Stomach (tissue), 4 donors: ENCODE data around the gene VWA7.

ENCODE experiments used
- CTCF ChIP-seq, 7 experiments: fragments of 450-650 bp in 4 of 7; fragments of 200-600 bp in 3 of 7; sonication (generic) in 3 of 7; IDR thresholded peaks; one replicate each; pipeline ENCODE4 v1.5.1; 2016 to 2019; ENCODE audit warnings: antibody characterized with exemption in 7 of 7, control low read depth in 2 of 7, mild to moderate bottlenecking in 1 of 7
- EP300 ChIP-seq: sonication (generic); formaldehyde crosslinking; IDR thresholded peaks from one replicate; pipeline ENCODE4 v1.6.1; 2017; ENCODE audit warnings: antibody characterized with exemption
- POLR2A ChIP-seq, 4 donors: fragments of 450-650 bp; IDR thresholded peaks; one replicate each; pipeline ENCODE4 v1.6.1; 2016; ENCODE audit warnings: antibody characterized with exemption in 4 of 4, control low read depth in 2 of 4, mild to moderate bottlenecking in 1 of 4, moderate library complexity in 1 of 4
- POLR2AphosphoS5 ChIP-seq, 3 donors: sonication (generic); formaldehyde crosslinking; IDR thresholded peaks; one replicate each; pipeline ENCODE4 v1.6.1; 2016; ENCODE audit warnings: antibody characterized with exemption in 3 of 3

GRCh38 chr6:31819871-31820299 is 42.8 kb upstream of the VWA7 start:
- no peak for TF ChIP-seq CTCF (IDR thresholded peaks at IDR 0.05)
- TF ChIP-seq EP300 = no peak
- TF ChIP-seq POLR2AphosphoS5 (IDR thresholded peaks at IDR 0.05) = no peak
- TF ChIP-seq POLR2A (IDR thresholded peaks at IDR 0.05) = no peak
